NT2/D1 (cell line): ENCODE results near the gene CTSC.

Experiments used
- DNase-seq: peaks from one replicate; pipeline ENCODE4 v3.0.0-alpha.2; 2011; ENCODE audit warnings: low read depth, low spot score
- H3K27me3 ChIP-seq: 2 replicates; pipeline ENCODE4 v1.6.0; 2011; ENCODE audit warnings: mild to moderate bottlenecking; ENCODE audit not compliant: insufficient read length, insufficient read depth
- H3K36me3 ChIP-seq: 2 replicates; pipeline ENCODE4 v1.6.1; 2011; ENCODE audit warnings: mild to moderate bottlenecking, low read length, mixed read lengths; ENCODE audit not compliant: insufficient read depth, insufficient read length
- H3K4me1 ChIP-seq: 2 replicates; pipeline ENCODE4 v1.5.1; 2011; ENCODE audit not compliant: insufficient read depth, insufficient read length
- H3K4me3 ChIP-seq: 2 replicates; pipeline ENCODE4 v1.5.1; 2011; ENCODE audit warnings: low read depth; ENCODE audit not compliant: insufficient read length
- H3K9ac ChIP-seq: 2 replicates; pipeline ENCODE4 v1.6.0; 2011; ENCODE audit warnings: low read depth; ENCODE audit not compliant: insufficient read length
- H3K9me3 ChIP-seq: 2 replicates; pipeline ENCODE4 v1.5.1; 2011; ENCODE audit warnings: mild to moderate bottlenecking, low read length; ENCODE audit not compliant: insufficient read depth
- SUZ12 ChIP-seq: IDR thresholded peaks from 2 replicates; pipeline ENCODE4 v1.6.1; 2011; ENCODE audit not compliant: insufficient read length, insufficient read depth; ENCODE audit errors: extremely low read depth
- YY1 ChIP-seq: IDR thresholded peaks from 2 replicates; pipeline ENCODE4 v1.6.1; 2011; ENCODE audit not compliant: insufficient read length, insufficient read depth
- ZNF274 ChIP-seq: IDR thresholded peaks from 2 replicates; pipeline ENCODE4 v1.6.1; 2011; ENCODE audit warnings: mild to moderate bottlenecking, low read depth, low read length

Gene CTSC

GRCh38 chr11:88377144-88377543 lies 39.6 kb upstream of the CTSC start:
- H3K4me3 ChIP-seq, result no peak overlapping the region
- DNase-seq, result no peak
- H3K9ac ChIP-seq, result no peak overlapping the region
- H3K36me3 ChIP-seq, result no peaks in the 10 kb centered on the region
- H3K4me1 ChIP-seq, result no peaks in the 10 kb centered on the region
- no peaks in the 10 kb centered on the region for H3K27me3 ChIP-seq
- no peaks in the 10 kb centered on the region for H3K9me3 ChIP-seq
- TF ChIP-seq SUZ12 (no peak), YY1 (no peak), ZNF274 (no peak)

GRCh38 chr11:88375927-88376470 lies 38.5 kb upstream of the CTSC start:
- no peaks in the 10 kb centered on the region for H3K9me3 ChIP-seq
- H3K4me3 ChIP-seq, result no peak overlapping the region
- peak; percentile 25 for DNase-seq
- no peak for TF ChIP-seq ZNF274
- TF ChIP-seq SUZ12, result no peak
- TF ChIP-seq YY1, result no peak
- no peak overlapping the region for H3K9ac ChIP-seq
- H3K27me3 ChIP-seq, result no peaks in the 10 kb centered on the region
- no peaks in the 10 kb centered on the region for H3K4me1 ChIP-seq
- no peaks in the 10 kb centered on the region for H3K36me3 ChIP-seq

GRCh38 chr11:88370782-88371181 lies 33.2 kb upstream of the CTSC start:
- H3K4me1 ChIP-seq, result no peaks in the 10 kb centered on the region
- H3K9ac ChIP-seq, result no peak overlapping the region
- H3K27me3 ChIP-seq, result no peaks in the 10 kb centered on the region
- no peaks in the 10 kb centered on the region for H3K36me3 ChIP-seq
- H3K9me3 ChIP-seq, result no peaks in the 10 kb centered on the region
- H3K4me3 ChIP-seq, result no peak overlapping the region
- no peak for TF ChIP-seq SUZ12
- no peak for TF ChIP-seq YY1
- no peak for TF ChIP-seq ZNF274
- no peak for DNase-seq

- Histone ChIP-seq H3K4me1 (no peaks in the 10 kb centered on the region), H3K36me3 (no peaks in the 10 kb centered on the region), H3K9ac (no peak overlapping the region), H3K27me3 (no peaks in the 10 kb centered on the region), H3K4me3 (no peak overlapping the region), H3K9me3 (no peaks in the 10 kb centered on the region)
- TF ChIP-seq YY1 (no peak), SUZ12 (no peak), ZNF274 (no peak)
- DNase-seq, result no peak
Measured at GRCh38 chr11:88367310-88367709, 29.8 kb upstream of the CTSC start.

- Histone ChIP-seq H3K9ac (no peak overlapping the region), H3K9me3 (no peaks in the 10 kb centered on the region), H3K4me1 (peaks cover 2% of the 10 kb centered on the region), H3K4me3 (no peak overlapping the region), H3K36me3 (no peaks in the 10 kb centered on the region), H3K27me3 (no peaks in the 10 kb centered on the region)
- no peak for TF ChIP-seq SUZ12
- no peak for TF ChIP-seq YY1
- no peak for TF ChIP-seq ZNF274
- no peak for DNase-seq
Measured at GRCh38 chr11:88363648-88364065, 26.1 kb upstream of the CTSC start.

- Histone ChIP-seq H3K27me3 (no peaks in the 10 kb centered on the region), H3K9me3 (no peaks in the 10 kb centered on the region), H3K36me3 (no peaks in the 10 kb centered on the region), H3K9ac (no peak overlapping the region), H3K4me1 (peaks cover 2% of the 10 kb centered on the region), H3K4me3 (no peak overlapping the region)
- no peak for TF ChIP-seq SUZ12
- no peak for TF ChIP-seq ZNF274
- TF ChIP-seq YY1, result no peak
- DNase-seq, result no peak
Measured at GRCh38 chr11:88363004-88363403, 25.5 kb upstream of the CTSC start.

GRCh38 chr11:88360141-88360540 lies 22.6 kb upstream of the CTSC start:
- no peaks in the 10 kb centered on the region for H3K27me3 ChIP-seq
- TF ChIP-seq ZNF274 (no peak), SUZ12 (no peak), YY1 (no peak)
- H3K4me3 ChIP-seq, result no peak overlapping the region
- DNase-seq, result no peak
- H3K9ac ChIP-seq, result no peak overlapping the region
- no peaks in the 10 kb centered on the region for H3K9me3 ChIP-seq
- peaks cover 2% of the 10 kb centered on the region for H3K4me1 ChIP-seq
- H3K36me3 ChIP-seq, result no peaks in the 10 kb centered on the region
